CD4-positive, alpha-beta memory T cell (primary cell): ENCODE data around the gene DNAJC5G. TPM values are rescaled to one million over a fixed set of nuclear protein-coding genes. Genes with fewer than 3 reads are reported as not detected.

Experiments used
- CTCF ChIA-PET: fragments of 350-600 bp; sonication (Branson Sonifier 250); formaldehyde crosslinking; loops from one replicate; lab custom pipeline; 2021; ENCODE audit warnings: inconsistent platforms; ENCODE audit not compliant: partially characterized antibody; lab: Charles Lee
- POLR2A ChIA-PET: fragments of 350-600 bp; sonication (Branson Sonifier 250); formaldehyde crosslinking; loops from one replicate; lab custom pipeline; 2021; ENCODE audit not compliant: partially characterized antibody; lab: Charles Lee
- DNase-seq, 5 donors: peaks; one replicate each; pipeline versions ENCODE4 v3.0.0 to v3.0.0-alpha.2; 2020 to 2022; ENCODE audit warnings: mixed read lengths in 1 of 5
- H3K27ac ChIP-seq: one replicate; pipeline ENCODE4 v1.7.0; 2013; ENCODE audit warnings: low read depth, low read length
- H3K27me3 ChIP-seq: 2 replicates; pipeline ENCODE4 v1.7.0; 2013; ENCODE audit warnings: mild to moderate bottlenecking, low read length, moderate library complexity; ENCODE audit not compliant: insufficient read depth
- H3K36me3 ChIP-seq: 2 replicates; pipeline ENCODE4 v1.7.0; 2013; ENCODE audit warnings: mild to moderate bottlenecking, low read length, moderate library complexity; ENCODE audit not compliant: insufficient read depth
- H3K4me1 ChIP-seq: 2 replicates; pipeline ENCODE4 v1.7.0; 2013; ENCODE audit warnings: mild to moderate bottlenecking, low read length, moderate library complexity; ENCODE audit not compliant: insufficient read depth
- H3K4me3 ChIP-seq, 2 donors: one replicate each; pipeline ENCODE4 v1.7.0; 2013; ENCODE audit warnings: low read length in 2 of 2, mild to moderate bottlenecking in 1 of 2
- H3K9me3 ChIP-seq, 2 donors: one replicate each; pipeline ENCODE4 v1.7.0; 2013; ENCODE audit warnings: low read length in 2 of 2, control low read depth in 1 of 2; ENCODE audit not compliant: control insufficient read depth in 1 of 2
- H3K27ac Mint-ChIP-seq, 7 donors: one replicate each; pipeline ENCODE4 v1.8.0; 2020 to 2021; ENCODE audit warnings: mixed read lengths in 7 of 7, mild to moderate bottlenecking in 6 of 7, inconsistent platforms in 3 of 7, moderate library complexity in 3 of 7
- H3K27me3 Mint-ChIP-seq, 2 donors: one replicate each; pipeline ENCODE4 v1.8.0; 2020 to 2021; ENCODE audit warnings: mixed read lengths in 2 of 2
- H3K36me3 Mint-ChIP-seq, 2 donors: one replicate each; pipeline ENCODE4 v1.8.0; 2020 to 2021; ENCODE audit warnings: mixed read lengths in 2 of 2, inconsistent platforms in 1 of 2, mild to moderate bottlenecking in 1 of 2
- H3K4me1 Mint-ChIP-seq, 4 donors: one replicate each; pipeline ENCODE4 v1.8.0; 2020 to 2021; ENCODE audit warnings: mixed read lengths in 4 of 4, mild to moderate bottlenecking in 1 of 4
- H3K4me3 Mint-ChIP-seq, 8 donors: one replicate each; pipeline ENCODE4 v1.8.0; 2020 to 2021; ENCODE audit warnings: mixed read lengths in 8 of 8, mild to moderate bottlenecking in 7 of 8, moderate library complexity in 6 of 8, inconsistent platforms in 3 of 8
- H3K9me3 Mint-ChIP-seq, 8 donors: one replicate each; pipeline ENCODE4 v1.8.0; 2020 to 2021; ENCODE audit warnings: mixed read lengths in 8 of 8, mild to moderate bottlenecking in 5 of 8, inconsistent platforms in 3 of 8, moderate library complexity in 1 of 8
- intact Hi-C: fragments of 100-400 bp; cut with micrococcal nuclease; formaldehyde crosslinking; loops from one replicate; pipeline ENCODE4 v1.15.1; 2023
- polyA plus RNA-seq, 2 donors: library from polyadenylated mRNA; unstranded; fragments of 300-500 nt; fragmentation: Illumina TruSeq; gene quantifications; one replicate each; pipeline ENCODE4 v1.2.3, GENCODE V29; 2021
- total RNA-seq, 2 experiments: library from RNA; stranded (reverse); gene quantifications; one replicate each; pipeline ENCODE4 v1.2.3, GENCODE V29; 2021

DNAJC5G gene, protein sequence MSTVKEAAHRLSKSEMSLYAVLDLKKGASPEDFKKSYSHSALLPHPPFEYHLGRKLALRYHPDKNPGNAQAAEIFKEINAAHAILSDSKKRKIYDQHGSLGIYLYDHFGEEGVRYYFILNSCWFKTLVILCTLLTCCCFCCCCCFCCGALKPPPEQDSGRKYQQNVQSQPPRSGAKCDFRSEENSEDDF
- total RNA-seq (not detected), polyA plus RNA-seq (not detected)

DNA sequence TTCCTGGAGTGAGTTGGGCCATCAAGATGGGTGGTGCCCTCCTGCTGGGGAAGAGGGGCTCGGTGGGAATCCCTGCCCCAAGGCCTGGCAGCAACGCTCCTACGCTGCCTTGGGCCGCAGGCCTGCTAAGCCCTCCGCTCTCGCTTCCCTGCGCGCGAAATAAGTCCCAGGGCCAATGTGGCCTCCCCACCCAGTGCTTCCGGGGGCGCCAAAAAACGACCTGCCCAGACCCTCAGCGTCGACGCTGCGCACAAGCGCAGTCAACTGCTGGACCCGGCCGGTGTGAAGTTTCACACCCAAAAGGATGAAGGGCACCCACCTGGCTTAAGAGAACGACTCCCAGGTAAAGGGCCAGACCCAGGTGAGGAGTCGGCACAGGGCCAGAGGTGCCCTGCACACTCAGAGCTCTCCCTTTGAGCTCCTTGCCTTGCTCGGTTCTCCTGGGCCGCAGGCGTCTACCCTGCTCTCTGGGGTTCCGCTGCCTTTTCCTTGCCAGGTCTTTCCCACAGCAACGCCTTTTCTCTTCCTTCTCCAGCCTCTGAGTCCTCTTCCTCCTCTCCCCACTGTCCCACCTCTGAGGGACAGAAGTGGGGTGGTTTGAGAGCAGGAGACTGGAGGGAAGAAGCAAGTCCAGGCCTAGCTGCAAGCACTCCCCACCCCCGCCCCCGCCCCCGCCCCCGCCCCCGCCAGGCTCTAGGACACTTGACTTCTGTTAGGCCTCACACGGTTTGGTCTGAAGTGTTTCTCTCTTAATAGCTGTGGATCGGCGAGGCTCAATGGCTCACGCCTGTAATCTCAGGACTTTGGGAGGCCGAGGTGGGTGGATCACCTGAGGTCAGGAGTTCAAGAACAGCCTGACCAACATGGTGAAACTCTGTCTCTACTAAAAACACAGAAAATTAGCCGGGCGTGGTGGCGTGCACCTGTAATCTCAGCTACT, at the start of gene DNAJC5G:
Gene DNAJC5G (plus strand): TSS at position 223 of the 940 bp plus-strand sequence. CDS start 1,296 bp downstream, outside the sequence.
- Mint-ChIP-seq H3K4me1 (peaks cover 0 to 4% (median 1%) of the 10 kb centered on the region in 4 donors), H3K36me3 (no peaks in the 10 kb centered on the region), H3K9me3 (no peaks in the 10 kb centered on the region), H3K27ac (no peak within 1 kb of the TSS), H3K4me3 (no peak within 1 kb of the TSS), H3K27me3 (peaks cover 9 to 14% of the 10 kb centered on the region in 2 donors)
- no peaks in the 10 kb centered on the region for H3K4me1 ChIP-seq
- no peak within 1 kb of the TSS for H3K4me3 ChIP-seq
- no peak for DNase-seq
- ChIA-PET CTCF (interaction anchor here (0.7 to 1.6 kb wide), 6 partner anchors 9 to 1403 kb away, joined by 3 to 4 read pairs (median 3); no protein-coding TSS in a partner anchor), POLR2A (no interaction called here)
- no peaks in the 10 kb centered on the region for H3K9me3 ChIP-seq
- no peaks in the 10 kb centered on the region for H3K36me3 ChIP-seq
- intact Hi-C loops: no loop called here
- no peak within 1 kb of the TSS for H3K27ac ChIP-seq
- no peaks in the 10 kb centered on the region for H3K27me3 ChIP-seq

- POLR2A ChIA-PET: interaction anchor here (0.5 kb wide), 1 partner anchor 1280 kb away, joined by 4 read pairs; no protein-coding TSS in a partner anchor
- H3K27me3 ChIP-seq: no peaks in the 10 kb centered on the region
- H3K36me3 Mint-ChIP-seq: peaks cover 48 to 67% of the 10 kb centered on the region in 2 donors
- no peaks in the 10 kb centered on the region for H3K4me1 ChIP-seq
- no peaks in the 10 kb centered on the region for H3K27me3 Mint-ChIP-seq
- H3K4me1 Mint-ChIP-seq: peaks cover 0 to 3% (median 0%) of the 10 kb centered on the region in 4 donors
- H3K4me3 ChIP-seq: no peak overlapping the region
- no peak overlapping the region for H3K4me3 Mint-ChIP-seq
- CTCF ChIA-PET: interaction anchor here (1.7 kb wide), 1 partner anchor 54 kb away, joined by 4 read pairs; no protein-coding TSS in a partner anchor
- H3K9me3 ChIP-seq: no peaks in the 10 kb centered on the region
- H3K27ac ChIP-seq: no peak overlapping the region
- intact Hi-C loops: no loop called here
- H3K27ac Mint-ChIP-seq: no peak overlapping the region
- no peak for DNase-seq
- H3K9me3 Mint-ChIP-seq: no peaks in the 10 kb centered on the region
- peaks cover 64% of the 10 kb centered on the region for H3K36me3 ChIP-seq
These were observed 49.7 kb upstream of the DNAJC5G start for GRCh38 chr2:27225526-27225925.

GRCh38 chr2:27227501-27227900, 47.7 kb upstream of the DNAJC5G start:
- Histone ChIP-seq H3K36me3 (peaks cover 73% of the 10 kb centered on the region), H3K4me3 (no peak overlapping the region), H3K9me3 (no peaks in the 10 kb centered on the region), H3K27me3 (no peaks in the 10 kb centered on the region), H3K4me1 (no peaks in the 10 kb centered on the region), H3K27ac (no peak overlapping the region)
- CTCF ChIA-PET: no interaction called here
- POLR2A ChIA-PET: no interaction called here
- no peaks in the 10 kb centered on the region for H3K27me3 Mint-ChIP-seq
- H3K4me3 Mint-ChIP-seq: no peak overlapping the region
- DNase-seq: no peak
- no peaks in the 10 kb centered on the region for H3K4me1 Mint-ChIP-seq
- H3K9me3 Mint-ChIP-seq: no peaks in the 10 kb centered on the region
- H3K27ac Mint-ChIP-seq: no peak overlapping the region
- H3K36me3 Mint-ChIP-seq: peaks cover 46 to 69% of the 10 kb centered on the region in 2 donors
- intact Hi-C loops: no loop called here

DNA sequence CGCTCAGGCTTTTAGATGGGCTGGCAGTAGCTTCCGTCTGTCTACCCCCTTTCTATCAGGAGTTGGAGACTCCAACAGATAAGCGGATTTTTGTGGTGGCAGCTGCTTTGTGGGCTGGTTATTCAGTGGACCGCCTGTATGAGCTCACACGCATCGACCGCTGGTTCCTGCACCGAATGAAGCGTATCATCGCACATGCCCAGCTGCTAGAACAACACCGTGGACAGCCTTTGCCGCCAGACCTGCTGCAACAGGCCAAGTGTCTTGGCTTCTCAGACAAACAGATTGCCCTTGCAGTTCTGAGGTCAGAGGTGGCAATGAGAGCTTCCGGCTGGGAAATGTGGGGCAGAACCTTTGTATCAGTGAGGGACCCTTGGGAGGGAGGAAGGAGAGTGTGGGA, 43.3 kb upstream of the DNAJC5G start:
- Histone ChIP-seq H3K27me3 (no peaks in the 10 kb centered on the region), H3K4me3 (no peak overlapping the region), H3K36me3 (peaks cover 76% of the 10 kb centered on the region), H3K27ac (no peak overlapping the region), H3K4me1 (no peaks in the 10 kb centered on the region), H3K9me3 (no peaks in the 10 kb centered on the region)
- no peaks in the 10 kb centered on the region for H3K27me3 Mint-ChIP-seq
- H3K9me3 Mint-ChIP-seq: no peaks in the 10 kb centered on the region
- no peak overlapping the region for H3K27ac Mint-ChIP-seq
- intact Hi-C loops: no loop called here
- H3K36me3 Mint-ChIP-seq: peaks cover 53 to 81% of the 10 kb centered on the region in 2 donors
- ChIA-PET POLR2A (no interaction called here), CTCF (interaction anchor here (1.0 kb wide), 1 partner anchor 10 kb away, joined by 3 read pairs; no protein-coding TSS in a partner anchor)
- no peak overlapping the region for H3K4me3 Mint-ChIP-seq
- no peaks in the 10 kb centered on the region for H3K4me1 Mint-ChIP-seq
- no peak for DNase-seq

DNA sequence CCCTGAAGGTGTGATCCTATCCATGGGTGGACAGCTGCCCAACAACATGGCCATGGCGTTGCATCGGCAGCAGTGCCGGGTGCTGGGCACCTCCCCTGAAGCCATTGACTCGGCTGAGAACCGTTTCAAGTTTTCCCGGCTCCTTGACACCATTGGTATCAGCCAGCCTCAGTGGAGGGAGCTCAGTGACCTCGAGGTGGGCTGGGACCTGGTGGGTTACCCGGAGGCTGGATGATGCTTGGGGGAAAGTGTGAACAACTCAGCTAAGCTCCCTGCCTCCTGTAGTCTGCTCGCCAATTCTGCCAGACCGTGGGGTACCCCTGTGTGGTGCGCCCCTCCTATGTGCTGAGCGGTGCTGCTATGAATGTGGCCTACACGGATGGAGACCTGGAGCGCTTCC, 41.9 kb upstream of the DNAJC5G start:
- intact Hi-C loops: no loop called here
- Histone ChIP-seq H3K36me3 (peaks cover 73% of the 10 kb centered on the region), H3K27ac (no peak overlapping the region), H3K27me3 (no peaks in the 10 kb centered on the region), H3K4me3 (no peak overlapping the region), H3K4me1 (no peaks in the 10 kb centered on the region), H3K9me3 (no peaks in the 10 kb centered on the region)
- DNase-seq: no peak
- peaks cover 51 to 80% of the 10 kb centered on the region in 2 donors for H3K36me3 Mint-ChIP-seq
- CTCF ChIA-PET: interaction anchor here (1.1 to 1.4 kb wide), 4 partner anchors 47 to 70 kb away, joined by 3 to 5 read pairs (median 4); no protein-coding TSS in a partner anchor
- H3K27me3 Mint-ChIP-seq: no peaks in the 10 kb centered on the region
- H3K9me3 Mint-ChIP-seq: no peaks in the 10 kb centered on the region
- no peak overlapping the region for H3K4me3 Mint-ChIP-seq
- H3K27ac Mint-ChIP-seq: no peak overlapping the region
- H3K4me1 Mint-ChIP-seq: no peaks in the 10 kb centered on the region
- POLR2A ChIA-PET: interaction anchor here (1.5 kb wide), 1 partner anchor 14 kb away, joined by 3 read pairs; no protein-coding TSS in a partner anchor

- Mint-ChIP-seq H3K27ac (peak overlapping the region in 2 of 7 donors; percentile 49 to 61), H3K4me1 (peaks cover 0 to under 1% (median 0%) of the 10 kb centered on the region in 4 donors), H3K27me3 (no peaks in the 10 kb centered on the region), H3K4me3 (no peak overlapping the region), H3K36me3 (peaks cover 64 to 97% of the 10 kb centered on the region in 2 donors), H3K9me3 (peaks cover 0 to 2% (median 0%) of the 10 kb centered on the region in 8 donors)
- no peaks in the 10 kb centered on the region for H3K27me3 ChIP-seq
- ChIA-PET POLR2A (no interaction called here), CTCF (interaction anchor here (0.7 kb wide), 1 partner anchor 13 kb away, joined by 3 read pairs; no protein-coding TSS in a partner anchor)
- H3K4me3 ChIP-seq: no peak overlapping the region
- H3K9me3 ChIP-seq: no peaks in the 10 kb centered on the region
- no peak overlapping the region for H3K27ac ChIP-seq
- no peak for DNase-seq
- intact Hi-C loops: no loop called here
- H3K36me3 ChIP-seq: peaks cover 92% of the 10 kb centered on the region
- H3K4me1 ChIP-seq: no peaks in the 10 kb centered on the region
These were observed 39.1 kb upstream of the DNAJC5G start for GRCh38 chr2:27236136-27236535.

- Histone ChIP-seq H3K9me3 (no peaks in the 10 kb centered on the region), H3K27me3 (no peaks in the 10 kb centered on the region), H3K27ac (no peak overlapping the region), H3K4me3 (no peak overlapping the region), H3K36me3 (peaks cover 90% of the 10 kb centered on the region), H3K4me1 (peaks cover under 1% of the 10 kb centered on the region)
- H3K36me3 Mint-ChIP-seq: peaks cover 64 to 97% of the 10 kb centered on the region in 2 donors
- no peaks in the 10 kb centered on the region for H3K27me3 Mint-ChIP-seq
- peaks cover 0 to 5% (median 2%) of the 10 kb centered on the region in 4 donors for H3K4me1 Mint-ChIP-seq
- CTCF ChIA-PET: no interaction called here
- peak overlapping the region in 1 of 7 donors; percentile 49 for H3K27ac Mint-ChIP-seq
- H3K4me3 Mint-ChIP-seq: no peak overlapping the region
- peaks cover 0 to 2% (median 0%) of the 10 kb centered on the region in 8 donors for H3K9me3 Mint-ChIP-seq
- no peak for DNase-seq
- intact Hi-C loops: no loop called here
- POLR2A ChIA-PET: no interaction called here
These were observed 38.6 kb upstream of the DNAJC5G start for GRCh38 chr2:27236626-27237025.
